Activated CD8-positive, alpha-beta memory T cell treated with anti-CD3 and anti-CD28 coated beads for 4 hours (primary cell): ENCODE data around the gene TRPC6.
"Not testable (repeated sequence)": the region's sequence is repeated elsewhere in the genome, so short reads cannot be mapped to it uniquely, and the experiment has no call there.

Source experiments
- DNase-seq, 2 donors: peaks; one replicate each; pipeline ENCODE4 v3.0.0-alpha.2; 2020; ENCODE audit warnings: low read depth in 2 of 2

The TRPC6 gene

DNA sequence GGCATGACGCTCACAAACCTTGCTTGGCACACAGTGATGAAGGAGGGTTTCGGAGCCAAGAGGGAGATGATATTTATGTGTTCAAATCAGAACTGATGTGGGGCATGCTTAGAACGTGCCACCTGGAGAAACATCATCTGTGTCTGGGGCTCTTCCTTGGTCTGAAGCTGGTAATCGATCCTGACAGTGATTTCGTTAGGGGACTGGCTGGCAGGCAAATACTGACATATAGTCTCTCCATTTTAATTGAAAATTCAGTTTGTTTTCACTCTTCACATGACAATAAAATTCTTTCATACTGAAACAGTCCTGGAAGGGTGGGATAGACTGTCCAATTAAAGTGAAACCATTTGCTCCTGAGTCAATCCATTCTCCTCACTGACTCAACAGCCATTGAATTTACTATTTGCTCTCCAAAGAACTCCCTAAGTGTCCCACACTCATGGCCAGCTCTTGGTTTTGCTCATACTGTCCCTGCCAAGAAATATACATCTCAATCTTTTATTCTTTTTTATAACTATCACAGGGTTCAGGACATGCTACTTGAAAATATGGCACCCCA lies 134.8 kb downstream of the TRPC6 start:
- no peak for DNase-seq

DNA sequence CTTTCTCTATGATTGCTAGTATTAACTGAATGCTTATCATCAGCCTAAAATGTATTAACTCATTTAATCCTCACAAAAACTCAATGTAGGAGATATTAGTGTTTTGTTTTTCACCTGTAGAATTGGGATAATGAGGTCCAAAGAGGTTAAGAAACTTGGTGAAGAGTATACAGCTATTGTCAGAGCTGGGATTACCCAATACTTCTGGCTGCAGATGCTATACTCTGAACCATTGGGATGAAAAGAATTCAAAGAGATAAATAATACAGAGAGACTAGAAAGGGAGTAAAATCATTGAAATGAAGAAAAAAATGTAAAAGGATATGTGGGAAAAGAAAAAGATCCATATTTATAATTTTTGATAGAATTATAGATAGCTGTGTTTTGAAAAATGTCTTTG lies 137.1 kb downstream of the TRPC6 start:
- DNase-seq, result no peak

DNA sequence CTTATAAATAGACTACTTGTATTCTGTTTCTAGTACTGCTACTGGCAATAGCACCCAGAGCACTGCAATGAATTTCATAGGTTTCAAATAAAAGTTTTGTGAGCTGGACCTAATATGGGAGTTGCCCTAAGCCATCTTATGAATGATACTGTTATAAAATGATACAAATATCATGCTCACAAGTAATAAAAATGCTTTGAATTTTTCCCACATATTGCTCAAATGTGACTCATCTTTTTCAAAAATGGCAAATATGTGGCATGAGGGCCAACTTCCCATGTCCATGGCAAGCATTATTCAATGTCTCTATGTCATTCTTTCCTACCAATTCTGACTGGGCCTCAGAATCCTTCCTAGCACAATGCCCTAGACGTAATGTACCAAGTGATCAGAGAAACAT lies 137.6 kb downstream of the TRPC6 start:
- DNase-seq, result no peak

DNA sequence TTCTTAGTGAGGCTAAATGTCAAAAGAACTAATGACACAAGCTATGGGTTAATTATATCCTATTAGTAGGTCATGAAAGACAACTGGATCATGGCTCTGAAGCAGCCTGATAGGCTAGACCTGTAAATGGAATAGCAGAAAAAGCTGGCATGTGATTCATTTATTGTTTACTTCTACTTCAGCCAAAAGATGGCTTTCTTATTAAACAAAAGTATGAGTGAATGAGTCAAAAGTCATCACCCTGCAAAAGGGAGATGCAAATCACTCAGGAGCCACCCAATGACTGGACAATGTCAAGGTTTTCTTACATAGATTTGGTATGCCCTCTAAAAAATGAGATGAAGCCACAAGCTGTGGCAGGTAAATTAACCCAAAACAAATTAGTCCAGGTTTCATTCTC lies 138.0 kb downstream of the TRPC6 start:
- no peak for DNase-seq

DNA sequence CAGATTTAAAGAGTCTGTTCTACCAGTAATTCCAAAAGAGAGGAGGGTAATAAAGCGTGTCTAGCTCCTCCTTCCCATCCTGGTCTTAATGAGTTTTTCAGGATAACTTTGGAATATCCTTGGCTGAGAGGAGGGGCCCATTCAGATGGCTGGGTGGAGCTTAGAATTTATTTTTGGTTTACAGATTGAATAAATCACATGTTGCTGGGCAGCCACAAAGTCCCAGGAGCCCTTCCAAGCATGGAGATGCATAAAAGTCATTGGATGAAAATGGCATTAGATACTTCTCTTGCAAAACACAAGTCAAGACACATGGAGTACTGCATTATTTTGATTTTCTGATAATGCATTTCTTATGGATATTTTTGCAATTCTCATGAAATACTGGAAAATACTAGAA lies 139.0 kb downstream of the TRPC6 start:
- no peak for DNase-seq

DNA sequence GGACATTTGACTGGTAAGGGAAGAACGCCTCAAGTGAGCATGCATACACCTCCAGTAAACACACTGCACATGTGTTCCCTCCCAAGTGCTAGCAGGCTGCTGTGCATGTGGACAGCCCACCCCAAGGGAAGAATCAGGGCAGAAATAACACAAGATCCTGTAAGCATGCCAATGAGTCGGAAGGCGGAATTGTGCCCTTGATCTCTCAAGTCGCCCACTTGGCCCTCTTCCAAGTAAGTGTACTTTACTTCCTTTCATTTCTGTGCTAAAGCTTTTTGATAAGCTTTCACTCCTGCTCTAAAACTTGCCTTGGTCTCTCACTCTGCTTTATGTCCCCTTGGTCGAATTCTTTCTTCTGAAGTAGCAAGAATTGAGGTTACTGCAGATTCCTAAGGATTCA lies 139.6 kb downstream of the TRPC6 start:
- DNase-seq, result no peak

DNA sequence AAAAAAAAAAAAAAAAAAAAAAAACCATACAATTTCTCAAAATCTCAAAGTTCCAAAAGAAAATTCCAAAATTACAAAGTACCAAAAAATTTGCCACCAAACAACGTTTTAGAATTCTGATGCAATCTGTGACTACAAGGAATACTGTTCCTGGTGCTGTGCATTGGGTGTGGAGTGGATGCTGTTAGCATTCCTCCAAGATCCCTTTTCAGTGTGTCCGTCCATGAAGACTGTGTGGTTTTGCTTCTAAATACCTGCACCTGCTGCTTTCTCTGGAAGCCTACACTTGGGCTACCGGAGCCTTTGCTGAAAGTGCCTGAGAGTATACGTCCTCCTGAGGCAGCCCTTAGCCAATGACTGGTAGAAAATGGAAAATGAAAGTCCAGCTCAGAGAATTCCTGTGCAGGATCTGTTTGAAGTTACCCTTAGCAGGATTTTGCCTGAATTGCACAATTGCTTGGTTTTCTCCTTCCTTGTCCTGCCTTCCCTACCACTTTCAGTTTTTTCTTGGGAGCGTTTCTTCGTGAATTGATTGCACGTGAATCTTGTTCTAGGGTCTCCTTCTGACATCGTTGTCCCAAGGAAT lies 140.8 kb downstream of the TRPC6 start:
- no peak for DNase-seq

DNA sequence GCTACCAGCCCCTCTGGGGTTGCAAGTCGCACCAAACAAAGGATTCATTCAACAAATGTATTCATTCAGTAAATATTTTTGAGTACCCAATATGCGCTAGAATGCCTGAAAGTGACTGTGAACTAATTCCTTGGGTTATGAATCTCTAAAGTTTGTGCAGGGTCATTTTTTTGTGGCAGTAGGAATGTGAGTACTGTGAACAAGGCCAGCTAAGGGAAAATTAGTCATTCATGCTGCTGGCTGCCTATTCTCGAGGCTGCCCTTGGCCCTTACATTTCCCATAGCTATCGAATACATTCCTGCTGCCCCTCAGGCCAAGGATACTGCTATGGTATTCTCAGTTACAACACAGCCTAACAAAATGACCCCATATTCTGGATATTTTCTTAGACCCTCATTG lies 141.6 kb downstream of the TRPC6 start:
- DNase-seq, result no peak

DNA sequence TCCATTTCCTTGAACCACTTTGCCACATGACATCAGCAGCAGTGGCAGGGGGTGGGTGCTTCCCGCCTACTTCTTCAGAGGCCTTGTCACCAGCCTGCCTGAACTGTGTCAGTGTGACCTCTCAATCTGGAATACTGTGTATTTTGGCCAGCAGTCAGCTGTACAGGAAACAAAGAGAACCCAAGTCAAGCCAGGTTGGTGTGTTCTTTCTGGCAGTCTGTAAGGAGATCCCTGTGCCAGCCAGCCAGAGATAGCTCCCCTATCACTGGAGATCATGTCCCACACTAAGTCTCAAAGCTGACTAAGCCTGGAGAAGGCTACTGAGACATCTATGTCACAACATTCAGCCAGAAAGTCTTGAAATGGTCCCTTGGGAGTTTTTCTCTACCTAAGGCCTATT lies 142.1 kb downstream of the TRPC6 start:
- DNase-seq, result no peak

DNA sequence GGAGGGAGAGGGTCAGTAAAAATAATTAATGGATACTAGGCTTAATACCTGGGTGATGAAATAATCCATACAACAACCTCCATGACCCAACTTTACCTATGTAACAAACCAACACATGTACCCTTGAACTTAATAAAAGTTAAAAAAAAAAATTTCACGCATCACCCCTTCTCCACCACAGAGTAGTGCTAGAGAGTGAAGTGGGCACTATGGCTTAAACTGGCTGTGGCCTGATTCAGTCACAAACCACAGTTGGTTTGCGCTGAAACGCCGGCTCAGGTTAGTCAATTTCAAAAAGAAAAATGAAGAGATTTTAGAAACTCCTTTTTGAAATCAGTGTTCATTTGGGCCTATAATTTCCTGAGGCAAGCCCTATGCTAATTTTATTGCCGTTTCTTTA lies 144.3 kb downstream of the TRPC6 start:
- DNase-seq, result no peak

DNA sequence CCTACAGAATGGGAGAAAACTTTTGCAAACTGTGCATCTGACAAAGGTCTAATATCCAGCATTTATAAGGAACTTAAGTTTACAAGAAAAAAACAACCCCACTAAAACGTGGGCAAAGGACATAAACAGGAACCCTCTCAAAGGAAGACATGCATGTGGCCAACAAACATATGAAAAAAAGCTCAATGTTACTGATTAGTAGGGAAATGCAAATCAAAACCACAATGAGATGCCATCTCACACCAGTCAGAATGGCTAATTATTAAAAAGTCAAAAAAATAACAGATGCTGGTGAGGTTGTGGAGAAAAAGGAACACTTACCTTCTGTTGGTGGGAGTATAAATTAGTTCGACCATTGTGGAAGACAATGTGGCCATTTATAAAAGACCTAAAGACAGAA lies 145.1 kb downstream of the TRPC6 start:
- not testable (repeated sequence) for DNase-seq

DNA sequence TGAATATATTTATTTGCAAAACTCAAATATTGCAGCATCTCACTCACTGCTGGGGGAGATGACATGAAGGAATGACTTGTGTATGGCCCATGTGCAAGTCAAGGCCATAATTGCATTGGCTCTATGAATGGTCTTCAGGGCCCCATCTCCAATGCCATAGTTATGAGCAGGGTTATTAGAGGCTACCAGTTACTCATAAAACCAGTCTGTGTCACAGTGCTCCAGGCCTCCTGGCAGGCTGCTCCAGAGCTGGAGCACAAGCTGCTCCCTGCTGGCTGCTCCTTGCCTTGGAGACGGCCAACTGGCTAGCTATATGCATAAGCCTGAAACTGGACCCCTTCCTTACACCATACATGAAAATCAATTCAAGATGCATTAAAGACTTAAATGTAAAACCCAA lies 145.7 kb downstream of the TRPC6 start:
- no peak for DNase-seq

DNA sequence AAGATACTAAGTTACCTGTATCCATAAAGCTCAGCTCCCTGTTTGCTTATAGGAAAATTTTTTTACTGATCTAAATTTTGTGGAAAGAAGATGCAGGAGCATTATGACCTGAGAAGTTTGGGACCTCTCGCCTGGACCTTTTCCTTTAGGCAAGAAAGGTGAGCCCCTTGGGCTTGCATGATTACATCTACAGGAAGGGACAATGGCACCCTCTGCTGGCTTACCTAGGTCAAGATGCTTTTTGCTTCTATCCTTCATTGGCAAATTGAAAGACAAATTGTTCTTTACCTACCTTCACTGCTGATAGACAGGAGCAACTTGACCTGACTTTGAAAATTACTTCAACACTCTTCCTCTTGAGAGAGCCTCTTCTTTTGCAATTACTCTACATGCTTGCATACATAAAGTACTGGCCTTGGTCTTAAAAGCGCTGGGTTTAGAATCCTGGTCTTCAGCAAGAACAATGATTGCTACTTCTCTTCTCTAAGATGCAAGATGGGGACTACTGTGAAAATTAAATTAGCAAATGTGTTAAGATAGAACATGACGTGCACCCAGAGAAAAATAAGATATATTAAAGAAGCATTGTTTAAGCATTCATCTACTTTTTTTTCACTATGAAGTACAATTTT lies 147.2 kb downstream of the TRPC6 start:
- no peak for DNase-seq

DNA sequence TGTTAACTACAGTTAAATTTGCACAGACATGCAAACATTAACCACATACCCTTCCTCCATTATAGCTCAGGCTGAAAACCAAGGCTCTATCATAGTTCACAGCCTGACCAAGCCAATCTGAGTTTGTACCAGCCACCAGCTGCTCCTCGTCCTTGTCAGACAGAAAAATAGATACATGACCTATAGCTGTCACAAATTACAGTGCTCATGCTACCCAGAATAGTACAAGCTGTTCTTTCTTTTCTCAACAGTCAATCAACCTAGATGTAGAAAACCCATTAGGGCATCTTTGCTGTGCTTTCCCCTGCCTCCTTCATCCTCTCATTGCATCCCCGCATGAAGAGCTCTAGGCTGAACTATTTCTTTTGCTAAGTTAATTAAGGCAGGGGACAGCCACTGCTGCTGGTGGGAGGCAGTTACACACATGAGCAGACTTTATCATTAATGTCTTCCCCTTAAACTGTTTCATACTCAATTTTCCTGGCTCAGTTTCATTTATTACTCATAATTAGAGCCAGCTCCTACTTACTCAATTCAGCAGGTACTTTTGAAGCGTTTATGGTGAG lies 148.3 kb downstream of the TRPC6 start:
- no peak for DNase-seq

DNA sequence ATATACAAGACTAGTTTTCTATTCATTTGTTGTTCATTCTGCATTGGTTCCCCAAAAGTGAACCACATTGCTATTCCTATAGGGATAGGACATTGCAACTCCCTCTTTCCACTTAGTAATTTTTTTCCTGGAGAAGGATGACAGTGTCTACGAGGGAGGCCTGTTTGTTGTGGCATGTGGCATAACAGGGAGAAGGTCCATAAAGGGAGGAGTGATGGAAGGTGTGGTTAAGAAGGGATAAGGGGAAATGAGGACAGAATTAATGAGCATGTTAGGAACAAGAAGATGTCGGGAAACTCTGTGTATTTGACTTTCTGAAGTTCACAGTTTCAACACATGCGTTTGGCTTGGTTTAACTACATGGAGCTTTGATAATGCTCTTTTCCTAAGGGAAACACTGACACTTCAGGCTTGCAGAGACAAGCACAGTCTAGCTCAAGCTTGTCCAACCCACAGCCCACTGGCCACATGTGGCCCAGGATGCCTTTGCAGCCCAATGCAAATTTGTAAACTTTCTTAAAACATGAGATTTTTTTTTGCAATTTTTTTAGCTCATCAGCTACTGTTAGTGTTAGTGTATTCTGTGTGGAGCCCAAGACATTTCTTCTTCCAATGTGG lies 149.7 kb downstream of the TRPC6 start:
- no peak for DNase-seq

DNA sequence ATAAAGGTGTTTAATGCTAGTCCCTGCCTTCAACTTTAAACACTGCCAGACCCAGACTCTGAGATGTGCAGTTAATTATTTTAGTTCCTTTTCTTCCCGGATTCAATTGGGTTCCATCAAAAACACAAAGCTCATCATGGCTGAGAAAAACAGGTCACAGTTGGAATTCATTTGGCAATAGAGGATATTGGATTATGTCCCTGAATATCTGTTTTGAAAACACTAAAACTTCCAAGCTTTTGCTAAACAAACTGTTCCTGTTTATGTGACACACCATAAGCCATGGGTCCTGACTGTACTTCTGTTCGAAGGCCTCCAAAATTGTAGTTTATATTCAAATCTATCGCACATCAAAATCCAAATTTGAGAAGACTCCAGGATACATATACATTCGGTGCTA lies 150.7 kb downstream of the TRPC6 start:
- DNase-seq, result no peak

DNA sequence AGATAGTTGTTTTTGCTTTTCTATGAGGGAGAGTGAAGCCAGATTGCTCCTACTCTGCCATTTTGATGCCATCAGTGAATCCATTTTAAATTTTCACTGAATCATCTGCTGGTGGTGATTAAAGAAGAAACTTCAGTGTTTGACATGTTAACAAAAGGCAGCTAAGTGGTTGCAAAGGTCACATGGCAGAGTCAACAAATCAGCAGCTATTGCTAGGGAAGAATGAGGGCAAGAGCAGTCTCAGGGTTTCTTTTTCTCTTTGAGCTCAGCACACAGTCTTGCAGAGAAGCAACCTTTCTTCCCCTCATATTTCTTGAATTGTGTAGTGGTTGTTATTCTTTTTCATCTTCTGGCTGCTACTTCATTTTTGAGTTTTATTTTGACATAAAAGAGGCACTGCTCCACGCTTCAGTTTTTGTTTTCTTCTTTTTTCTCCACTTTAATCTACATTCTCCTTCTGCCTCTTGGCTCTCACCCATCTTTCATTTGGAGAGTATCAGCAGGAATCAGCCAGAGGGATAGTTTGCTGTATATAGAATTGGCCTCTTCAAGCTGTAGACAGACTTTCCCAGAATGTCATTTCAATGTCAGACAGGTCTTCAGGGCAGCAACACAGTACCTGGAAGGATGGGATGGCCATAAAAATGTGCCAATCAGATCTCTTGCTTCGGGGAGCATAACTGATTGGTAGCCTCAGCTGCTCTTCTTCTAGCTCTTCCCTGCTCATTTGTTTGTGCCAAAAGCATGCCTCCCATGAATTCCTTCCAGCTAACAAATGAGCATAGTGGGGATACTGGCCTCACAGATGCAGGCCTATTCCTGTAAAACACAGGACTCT lies 153.9 kb downstream of the TRPC6 start:
- DNase-seq, result no peak

DNA sequence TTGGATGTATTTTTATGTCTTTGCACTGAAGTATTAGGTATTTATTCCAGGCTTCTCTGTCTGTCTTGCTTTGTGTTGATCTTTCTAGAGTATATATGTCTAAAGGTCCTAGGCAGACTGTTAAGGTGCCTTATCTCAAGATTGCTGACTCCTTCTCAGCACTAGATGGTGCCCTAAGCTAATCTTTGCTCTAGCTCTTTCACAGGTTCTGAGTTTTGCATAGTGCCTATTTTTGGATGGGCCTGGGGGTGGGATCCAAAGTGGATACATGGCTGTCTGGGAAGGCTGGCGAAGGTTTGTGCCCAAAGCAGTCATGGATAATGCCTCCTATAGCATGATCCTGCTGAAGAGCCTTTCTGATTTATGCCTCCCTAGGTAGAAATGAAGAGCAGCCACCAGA lies 154.9 kb downstream of the TRPC6 start:
- DNase-seq, result no peak

DNA sequence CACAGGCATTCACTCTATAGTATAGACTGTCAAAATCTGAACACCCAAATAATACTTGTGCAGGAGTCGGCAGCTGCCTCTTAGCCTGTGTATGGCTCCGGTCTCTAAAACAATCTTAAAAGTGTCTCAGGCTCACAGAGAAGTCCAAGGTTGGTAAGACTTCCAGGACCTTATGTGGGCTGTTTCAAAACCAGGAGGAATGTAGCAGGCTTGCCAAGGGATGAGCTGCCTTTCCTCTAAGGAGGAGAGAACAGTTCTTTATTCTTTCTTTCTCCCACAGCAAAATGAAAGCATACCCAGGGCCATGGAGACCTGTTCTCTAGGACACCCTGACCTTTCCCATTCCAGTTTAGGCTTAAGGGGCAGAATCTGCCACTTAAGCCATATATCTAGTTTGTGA lies 176.5 kb downstream of the TRPC6 start:
- no peak for DNase-seq
